Medulla oblongata (tissue), 1 donor: ENCODE data around the gene BMP6.

Experiments used
- DNase-seq: peaks from one replicate; pipeline ENCODE4 v3.0.0-alpha.2; 2015; ENCODE audit errors: extremely low spot score

The BMP6 gene

GRCh38 chr6:7827142-7827541, 101.2 kb downstream of the BMP6 start:
- DNase-seq: no peak

- DNase-seq: no peak
Measured at GRCh38 chr6:7828124-7828523, 102.2 kb downstream of the BMP6 start.

- DNase-seq: no peak
Measured at GRCh38 chr6:7832904-7833750, 107.2 kb downstream of the BMP6 start.

GRCh38 chr6:7833751-7834070, 107.8 kb downstream of the BMP6 start:
- no peak for DNase-seq

- DNase-seq: no peak
Measured at GRCh38 chr6:7836371-7837026, 110.6 kb downstream of the BMP6 start.

- DNase-seq: no peak
Measured at GRCh38 chr6:7841781-7842468, 116.0 kb downstream of the BMP6 start.

- no peak for DNase-seq
Measured at GRCh38 chr6:7846966-7847818, 121.3 kb downstream of the BMP6 start.

- no peak for DNase-seq
Measured at GRCh38 chr6:7848229-7848628, 122.3 kb downstream of the BMP6 start.

GRCh38 chr6:7851780-7852179, 125.9 kb downstream of the BMP6 start:
- DNase-seq: no peak

GRCh38 chr6:7859591-7859990, 133.7 kb downstream of the BMP6 start:
- no peak for DNase-seq

- DNase-seq: no peak
Measured at GRCh38 chr6:7865781-7866180, 139.9 kb downstream of the BMP6 start.

GRCh38 chr6:7866526-7866925, 140.6 kb downstream of the BMP6 start:
- no peak for DNase-seq

- DNase-seq: no peak
Measured at GRCh38 chr6:7868926-7869325, 143.0 kb downstream of the BMP6 start.

GRCh38 chr6:7878401-7878964, 152.6 kb downstream of the BMP6 start:
- DNase-seq: no peak

GRCh38 chr6:7879043-7879442, 153.1 kb downstream of the BMP6 start:
- no peak for DNase-seq

GRCh38 chr6:7879579-7879978, 153.7 kb downstream of the BMP6 start:
- DNase-seq: no peak

GRCh38 chr6:7879980-7880717, 154.2 kb downstream of the BMP6 start:
- DNase-seq: no peak

- DNase-seq: no peak
Measured at GRCh38 chr6:7880718-7881107, 154.8 kb downstream of the BMP6 start.

GRCh38 chr6:7881765-7882500, 156.0 kb downstream of the BMP6 start:
- no peak for DNase-seq
